GM19238 (cell line): ENCODE results near the gene ACADSB.

Experiments used
- DNase-seq: peaks from one replicate; pipeline ENCODE4 v3.0.0; 2011; ENCODE audit warnings: low spot score; ENCODE audit not compliant: insufficient read length

ACADSB gene

DNA sequence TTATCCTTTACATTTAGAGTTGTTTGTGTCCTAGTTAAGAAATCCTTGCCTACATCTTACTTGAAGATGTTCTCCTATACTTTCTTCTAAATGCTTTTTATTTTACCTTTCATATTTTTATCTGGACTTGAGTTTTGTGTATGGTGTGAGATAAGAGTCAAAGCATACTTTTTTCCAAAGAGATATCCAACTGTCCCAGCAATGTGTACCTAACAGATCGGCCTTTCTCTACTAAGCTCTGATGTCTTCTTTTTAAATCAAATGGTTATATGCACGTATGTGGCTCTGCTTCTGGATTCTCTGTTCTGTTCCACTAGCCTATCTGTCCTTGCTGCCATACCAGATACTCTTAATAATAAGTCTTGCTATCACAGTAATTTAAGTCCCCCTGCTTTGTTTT is 7.4 kb upstream of the ACADSB start:
- no peak for DNase-seq

DNA sequence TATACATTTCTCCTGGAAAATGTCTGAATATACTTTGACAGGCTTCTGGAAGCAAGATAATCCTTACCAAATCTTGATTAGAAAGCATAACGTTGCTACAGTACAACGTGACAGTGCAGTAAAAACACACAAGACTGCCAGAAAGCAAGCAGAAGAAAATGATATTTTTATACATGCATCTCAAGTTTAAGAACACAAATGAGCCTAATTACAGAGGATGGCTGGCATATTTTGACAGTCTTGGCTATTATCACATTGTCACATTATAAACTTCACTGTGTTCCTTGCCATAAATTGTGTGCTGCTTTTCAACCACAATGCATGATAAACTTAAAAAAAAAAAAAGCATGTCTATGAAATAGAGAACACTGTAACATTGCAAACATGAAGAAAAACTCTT is 4.5 kb upstream of the ACADSB start:
- DNase-seq = no peak

DNA sequence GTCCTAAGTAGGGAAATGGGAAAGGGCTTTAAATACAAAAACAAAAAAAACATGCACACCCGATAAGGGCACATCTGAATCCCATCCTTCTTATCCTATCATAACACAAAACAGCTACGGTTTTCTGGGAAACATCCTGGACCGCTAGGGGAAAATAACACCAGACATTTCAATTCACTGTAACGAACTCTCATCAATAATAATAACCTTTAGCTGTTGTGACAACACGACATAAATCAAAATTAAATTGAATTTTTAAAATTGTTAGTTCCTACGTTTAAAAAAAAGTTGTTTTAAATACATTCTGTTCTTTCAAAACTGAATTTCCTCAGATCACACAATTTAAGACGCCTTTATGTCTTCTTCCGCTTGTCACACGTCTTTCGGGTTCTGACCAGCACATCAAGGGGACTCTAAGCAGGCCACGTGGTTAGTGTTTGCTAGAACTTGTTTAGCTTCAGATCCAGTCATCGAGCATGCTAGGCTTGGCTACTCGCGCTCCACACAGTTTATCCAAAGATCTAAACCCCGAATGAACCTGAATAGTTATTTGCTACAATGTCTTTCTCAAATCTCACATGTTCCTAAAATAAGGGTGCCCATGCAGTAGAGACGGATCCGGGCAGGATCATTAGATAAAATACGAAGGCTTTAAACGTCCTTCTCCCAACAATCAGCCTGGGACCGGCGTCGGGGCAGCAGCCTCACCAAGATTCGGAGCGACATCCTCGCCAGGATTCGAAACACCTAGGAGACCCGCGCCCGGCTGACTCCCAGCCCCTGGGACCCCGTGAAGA is 1.1 kb upstream of the ACADSB start:
- peak; percentile 30 for DNase-seq

DNA sequence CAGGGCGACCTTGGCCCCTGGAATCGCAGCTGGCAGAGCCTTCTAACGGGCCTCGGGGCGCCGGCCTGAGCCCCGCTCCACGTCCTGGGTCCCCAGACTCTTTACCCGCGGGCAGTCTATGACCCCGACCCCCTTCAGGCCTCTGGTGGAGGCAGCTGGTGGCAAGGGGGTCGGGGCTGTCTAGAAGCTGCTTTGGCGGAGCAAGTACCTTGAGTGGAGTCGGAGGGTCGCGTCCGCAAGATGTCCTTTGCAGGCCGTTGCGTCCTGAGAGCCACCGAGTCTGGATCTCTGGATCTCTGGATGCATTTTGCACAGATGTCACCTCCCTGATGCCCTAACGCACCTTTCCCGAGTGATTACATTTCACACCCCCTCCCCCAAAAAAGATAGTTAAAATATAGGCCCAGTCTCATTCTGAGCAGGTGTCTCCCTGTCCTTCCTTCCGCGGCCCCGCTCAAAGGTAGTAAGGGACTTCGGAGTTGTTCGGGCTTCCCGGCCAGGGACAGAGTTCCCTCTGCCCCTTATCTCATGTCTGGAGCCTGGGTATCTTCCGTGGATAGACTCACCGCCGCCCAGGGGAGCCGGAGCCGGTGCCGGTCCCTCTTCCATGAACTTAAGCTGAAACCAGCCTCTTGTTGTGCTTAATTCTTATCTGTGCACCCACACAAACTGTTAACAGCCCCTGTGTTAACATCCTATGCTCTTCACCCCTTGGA is 457 bp downstream of the ACADSB start:
- peak; percentile 17 for DNase-seq

DNA sequence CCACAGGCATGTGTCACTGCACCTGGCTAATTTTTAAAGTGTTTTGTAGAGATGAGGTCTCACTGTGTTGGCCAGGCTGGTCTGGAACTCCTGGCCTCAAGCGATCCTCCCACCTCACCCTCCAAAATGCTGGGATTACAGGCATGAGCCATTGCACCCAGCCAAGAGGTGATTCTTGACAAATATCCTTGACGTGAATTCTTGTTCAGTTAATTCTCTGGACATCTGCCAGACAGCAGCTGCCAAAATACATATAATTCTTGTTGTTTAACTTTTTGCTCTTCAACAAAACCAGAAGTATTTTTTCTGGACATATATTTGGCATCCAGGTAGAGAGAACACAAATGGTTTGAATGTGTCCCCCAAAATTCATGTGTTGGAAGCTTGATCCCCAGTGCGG is 3.2 kb downstream of the ACADSB start:
- no peak for DNase-seq

DNA sequence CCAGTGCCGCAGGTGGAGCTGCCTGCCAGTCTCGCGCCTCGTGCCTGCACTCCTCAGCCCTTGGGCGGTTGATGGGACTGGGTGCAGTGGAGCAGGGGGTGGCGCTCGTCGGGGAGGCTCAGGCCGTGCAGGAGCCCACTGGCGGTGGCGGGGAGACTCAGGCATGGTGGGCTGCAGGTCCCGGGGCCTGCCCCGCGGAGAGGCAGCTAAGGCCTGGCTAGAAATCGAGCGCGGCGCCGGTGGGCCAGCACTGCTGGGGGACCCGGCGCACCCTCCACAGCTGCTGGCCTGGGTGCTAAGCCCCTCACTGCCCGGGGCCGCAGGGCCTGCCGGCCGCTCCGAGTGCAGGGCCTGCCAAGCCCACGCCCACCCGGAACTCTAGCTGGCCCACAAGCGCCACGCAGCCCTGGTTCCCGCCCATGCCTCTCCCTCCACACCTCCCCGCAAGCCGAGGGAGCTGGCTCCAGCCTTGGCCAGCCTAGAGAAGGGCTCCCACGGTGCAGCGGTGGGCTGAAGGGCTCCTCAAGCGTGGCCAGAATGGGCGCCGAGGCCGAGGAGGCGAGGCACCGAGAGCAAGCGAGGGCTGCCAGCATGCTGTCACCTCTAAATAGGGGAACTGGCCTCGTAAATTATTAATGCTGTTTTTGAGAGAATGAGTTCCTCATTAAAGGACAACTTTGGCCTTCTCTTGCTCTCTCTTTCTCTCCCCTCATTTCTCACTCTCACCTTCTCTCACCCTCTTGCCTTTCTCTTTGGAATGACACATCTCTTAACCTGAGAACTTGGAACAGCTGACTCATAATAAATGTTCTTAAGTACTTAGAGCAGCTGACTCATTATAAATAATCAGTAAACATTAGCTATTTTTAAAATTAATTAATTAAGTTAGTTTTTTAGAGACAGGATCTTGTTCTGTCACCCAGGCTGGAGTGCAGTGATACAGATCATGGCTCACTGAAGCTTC is 4.9 kb downstream of the ACADSB start:
- no peak for DNase-seq

DNA sequence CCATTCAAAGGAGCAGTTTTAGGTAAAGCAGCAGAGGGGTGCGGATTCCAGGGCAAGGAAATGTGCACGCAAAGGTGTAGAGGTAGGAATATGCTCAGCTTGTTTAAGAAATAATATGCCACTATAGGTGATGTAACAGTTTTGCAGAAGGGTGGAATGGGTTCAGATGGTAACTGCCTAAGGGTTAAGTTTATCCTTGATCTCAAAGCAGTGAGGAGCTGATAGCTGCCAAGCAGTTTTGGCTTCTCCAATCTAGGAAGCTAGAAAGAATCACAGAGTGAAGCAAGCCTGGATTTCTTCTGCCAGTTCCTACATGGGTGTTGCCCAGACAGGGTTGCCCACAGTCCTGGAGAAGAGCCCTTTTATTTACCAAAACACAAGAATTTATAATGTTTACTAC is 6.0 kb downstream of the ACADSB start:
- DNase-seq = no peak

DNA sequence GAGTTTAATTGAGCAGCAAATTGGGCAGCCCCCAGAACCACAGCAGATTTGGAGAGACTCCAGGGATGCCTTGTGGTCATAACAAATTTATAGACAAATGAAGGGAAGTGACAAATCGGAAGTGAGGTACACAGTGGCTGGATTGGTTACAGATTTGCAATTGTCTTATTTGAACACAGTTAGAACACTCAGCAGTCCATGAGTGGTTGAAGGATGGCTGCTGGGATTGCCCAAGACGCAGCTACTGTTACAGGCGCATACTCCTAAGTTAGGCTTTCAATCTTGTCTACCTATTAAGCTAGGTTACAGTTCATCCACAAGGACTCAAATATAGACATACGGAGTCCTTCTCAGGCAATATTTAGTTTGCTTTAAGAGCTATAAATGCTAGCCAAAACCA is 7.4 kb downstream of the ACADSB start:
- DNase-seq = no peak

DNA sequence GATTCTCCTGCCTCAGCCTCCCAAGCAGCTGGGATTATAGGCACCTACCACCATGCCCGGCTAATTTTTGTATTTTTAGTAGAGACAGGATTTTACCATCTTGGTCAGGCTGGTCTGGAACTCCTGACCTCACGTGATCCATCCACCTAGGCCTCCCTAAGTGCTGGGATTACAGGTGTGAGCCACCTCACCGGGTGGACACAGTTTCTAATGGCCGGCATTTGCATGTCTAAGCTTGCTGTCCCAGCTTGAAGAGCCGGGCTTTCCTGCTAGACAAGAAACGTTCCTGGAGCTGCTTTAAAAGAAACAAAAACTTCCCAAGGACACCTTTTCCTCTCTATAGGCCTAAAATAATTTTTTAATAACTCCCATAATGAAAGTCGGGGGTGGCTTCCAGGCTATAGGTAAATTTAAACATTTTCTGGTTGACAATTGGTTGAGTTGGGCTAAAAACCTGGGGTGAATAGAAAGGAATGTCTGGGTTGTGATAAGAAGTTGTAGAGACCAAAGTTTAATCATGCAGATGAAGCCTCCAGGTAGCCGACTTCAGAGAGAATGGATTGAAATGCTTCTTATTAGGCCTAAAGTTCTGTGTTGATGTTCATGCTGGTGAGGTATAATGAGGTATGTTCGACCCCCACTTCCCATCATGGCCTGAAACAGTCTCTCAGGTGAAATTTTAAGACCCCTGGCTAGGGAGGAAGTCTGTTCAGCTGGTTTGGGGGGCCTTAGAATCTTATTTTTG is 8.8 kb downstream of the ACADSB start:
- no peak for DNase-seq

DNA sequence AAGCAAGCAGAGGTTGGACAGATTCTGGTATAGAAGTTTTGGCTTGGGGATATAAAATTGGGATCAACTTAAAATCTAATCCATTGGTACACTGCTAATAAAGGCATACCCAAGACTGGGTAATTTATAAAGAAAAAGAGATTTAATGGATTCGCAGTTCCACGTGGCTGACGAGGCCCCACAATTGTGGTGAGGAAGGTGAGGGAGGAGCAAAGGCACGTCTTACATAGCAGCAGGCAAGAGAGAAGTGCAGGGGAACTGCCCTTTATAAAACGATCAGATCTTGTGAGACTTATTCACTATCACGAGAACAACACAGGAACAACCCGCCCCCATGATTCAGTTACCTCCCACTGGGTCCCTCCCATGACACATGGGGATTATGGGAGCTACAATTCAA is 9.7 kb downstream of the ACADSB start:
- DNase-seq = no peak

DNA sequence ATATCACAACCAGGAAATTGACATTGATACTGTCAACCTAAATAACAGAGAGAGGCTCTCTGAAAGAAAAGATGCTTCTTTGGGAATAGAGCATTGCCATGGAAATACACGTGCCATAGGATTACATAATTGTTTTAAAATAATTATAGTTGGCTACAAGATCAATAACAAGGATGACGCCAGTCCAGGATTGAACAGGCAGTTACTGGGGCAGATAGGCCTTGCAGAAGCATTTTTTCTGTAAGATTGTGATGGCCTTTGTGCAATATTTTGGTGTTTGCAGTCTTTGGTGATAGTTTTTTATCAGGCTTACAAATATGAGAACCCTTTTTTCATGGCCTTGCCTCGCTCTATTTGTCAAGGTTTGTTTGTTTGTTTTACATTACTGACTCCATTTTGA is 10.5 kb downstream of the ACADSB start:
- DNase-seq = no peak

DNA sequence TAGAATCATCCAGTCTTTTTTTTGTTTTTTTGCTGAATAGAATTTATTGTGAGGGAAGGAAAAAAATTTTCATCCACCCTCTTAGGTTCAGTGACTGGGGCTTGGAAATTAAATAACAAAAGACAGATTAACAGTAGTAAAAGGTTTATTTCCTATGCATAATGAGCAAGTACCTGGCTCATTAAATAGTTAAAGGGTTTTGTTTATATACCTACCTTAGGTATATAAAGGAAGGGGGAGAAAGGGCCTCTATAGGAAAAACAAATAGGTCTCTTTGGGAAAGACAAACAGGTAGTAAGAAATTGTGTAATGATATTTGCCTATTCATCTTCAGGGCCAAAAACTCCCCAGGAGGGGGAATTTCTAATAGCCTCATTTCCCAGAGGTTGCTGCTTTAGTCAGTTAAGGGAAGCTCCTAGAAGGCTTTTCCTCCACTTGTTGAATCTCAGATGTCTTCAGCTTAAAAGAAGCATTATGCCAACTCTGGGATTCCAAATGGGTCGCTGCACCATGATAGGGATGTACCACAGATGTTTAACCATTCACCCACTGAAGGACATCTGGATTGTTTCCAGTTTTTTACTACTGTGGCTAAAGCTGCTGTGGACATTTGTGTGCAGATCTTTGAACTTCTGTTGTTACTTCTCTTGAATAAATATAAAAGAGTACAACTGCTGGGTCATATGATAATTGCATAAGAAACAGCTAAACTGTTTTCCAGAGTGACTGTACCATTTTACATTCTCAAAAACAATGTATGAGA is 11.3 kb downstream of the ACADSB start:
- DNase-seq = no peak

DNA sequence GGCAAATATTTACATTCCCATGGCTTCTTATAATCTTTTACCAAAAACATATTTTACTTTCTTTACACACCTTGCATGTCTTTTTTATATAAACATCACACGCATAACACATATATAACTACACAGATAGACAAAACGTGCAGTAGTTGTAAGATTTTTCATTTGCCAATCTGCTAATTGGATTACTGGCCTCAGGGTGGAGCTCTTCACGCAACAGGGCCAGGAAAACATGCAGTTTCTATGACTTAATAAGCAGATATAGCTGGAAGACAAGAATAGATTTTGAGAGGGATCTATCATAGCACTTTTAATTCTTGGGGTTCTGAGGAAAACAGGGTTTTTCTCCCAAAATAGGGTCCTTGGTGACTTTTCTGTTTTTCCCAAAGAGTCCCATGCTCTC is 12.7 kb downstream of the ACADSB start:
- DNase-seq = no peak

DNA sequence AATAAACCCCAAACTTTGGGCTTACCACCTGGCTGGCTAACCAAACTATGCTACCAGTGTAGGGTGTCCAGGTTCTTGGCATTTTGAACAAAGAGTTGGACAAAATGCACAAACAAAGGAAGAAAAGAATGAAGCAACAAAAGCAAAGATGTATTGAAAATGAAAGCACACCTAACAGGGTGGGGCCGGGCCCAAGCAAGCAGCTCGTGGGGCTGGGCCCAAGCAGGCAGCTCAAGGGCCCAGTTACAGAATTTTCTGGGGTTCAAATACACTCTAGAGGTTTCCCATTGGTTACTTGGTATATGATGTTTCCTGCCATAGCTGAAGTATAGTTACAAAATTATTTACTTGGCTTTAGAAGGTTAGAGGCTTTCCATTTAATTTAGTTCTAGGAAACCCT is 15.7 kb downstream of the ACADSB start:
- DNase-seq = no peak

DNA sequence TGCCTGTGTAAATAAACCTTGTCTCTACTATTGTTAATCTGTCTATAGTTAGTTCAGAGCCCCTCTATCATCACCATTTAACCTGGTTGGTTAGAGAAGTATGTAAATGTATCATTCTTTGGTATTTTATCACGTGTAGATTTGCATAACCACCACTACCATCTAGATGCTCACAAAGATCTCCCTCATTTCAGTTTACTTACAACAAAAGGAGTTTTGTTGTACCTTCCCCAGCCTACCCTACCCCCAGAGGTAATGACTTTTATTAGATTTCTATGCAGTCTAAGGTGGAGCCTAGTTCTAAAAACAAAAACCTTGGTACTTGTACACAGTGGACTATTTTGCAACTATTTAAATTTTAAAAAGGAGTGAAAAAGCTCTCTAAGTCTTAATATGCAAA is 17.5 kb downstream of the ACADSB start:
- DNase-seq = no peak

DNA sequence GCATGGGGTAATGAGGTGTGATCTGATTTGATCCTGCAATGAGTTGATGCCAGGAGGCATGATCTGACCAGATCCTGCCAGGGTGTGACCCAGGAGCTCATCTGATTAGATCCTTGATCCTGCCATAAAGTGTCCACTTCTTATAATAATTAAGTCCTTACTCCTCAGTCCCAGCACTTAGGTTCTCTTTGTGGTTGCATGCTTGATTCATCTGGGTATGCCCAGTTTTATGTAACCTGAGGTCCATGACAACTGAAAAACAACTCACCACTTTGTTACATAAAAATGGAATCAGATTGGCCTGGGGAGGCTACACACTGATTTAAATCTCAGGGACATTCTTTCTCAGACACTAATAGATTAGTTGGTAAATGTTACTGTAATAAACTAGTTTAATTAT is 19.1 kb downstream of the ACADSB start:
- DNase-seq = no peak

DNA sequence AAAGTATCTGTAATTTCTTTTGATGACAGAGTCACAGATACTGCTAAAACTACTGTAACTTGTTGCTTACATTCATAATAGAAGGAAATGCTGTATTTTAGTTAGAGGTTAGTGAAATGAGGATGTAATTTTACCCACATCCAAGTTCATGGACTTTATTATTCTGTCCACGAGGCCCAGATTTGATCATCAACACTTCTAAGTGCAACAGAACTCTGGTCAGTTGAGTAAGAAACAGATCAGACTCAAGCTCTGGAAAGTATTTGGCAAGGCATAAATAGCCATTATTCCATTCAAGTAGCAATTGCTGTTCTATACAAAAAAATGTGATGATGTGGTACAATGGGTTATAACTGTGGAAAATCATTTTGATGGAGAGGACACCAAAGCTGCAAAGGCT is 22.3 kb downstream of the ACADSB start:
- no peak for DNase-seq

DNA sequence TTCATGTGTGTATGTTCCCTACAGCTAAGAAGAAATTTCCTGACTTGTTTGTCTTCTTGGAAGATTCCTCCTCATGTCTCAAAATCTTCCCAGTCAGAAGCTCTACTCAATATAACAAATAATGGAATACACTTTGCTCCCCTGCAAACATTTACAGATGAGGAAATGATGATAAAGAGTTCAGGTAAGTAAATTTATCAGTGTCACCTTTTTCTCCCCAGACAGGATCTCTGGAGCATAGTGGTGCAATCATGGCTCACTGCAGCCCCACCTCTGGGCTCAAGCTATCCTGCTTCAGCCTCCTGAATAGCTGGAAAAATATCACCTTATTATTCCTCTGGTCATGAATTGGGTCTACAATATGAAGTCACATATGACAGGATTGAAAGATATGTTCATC is 25.5 kb downstream of the ACADSB start:
- no peak for DNase-seq

DNA sequence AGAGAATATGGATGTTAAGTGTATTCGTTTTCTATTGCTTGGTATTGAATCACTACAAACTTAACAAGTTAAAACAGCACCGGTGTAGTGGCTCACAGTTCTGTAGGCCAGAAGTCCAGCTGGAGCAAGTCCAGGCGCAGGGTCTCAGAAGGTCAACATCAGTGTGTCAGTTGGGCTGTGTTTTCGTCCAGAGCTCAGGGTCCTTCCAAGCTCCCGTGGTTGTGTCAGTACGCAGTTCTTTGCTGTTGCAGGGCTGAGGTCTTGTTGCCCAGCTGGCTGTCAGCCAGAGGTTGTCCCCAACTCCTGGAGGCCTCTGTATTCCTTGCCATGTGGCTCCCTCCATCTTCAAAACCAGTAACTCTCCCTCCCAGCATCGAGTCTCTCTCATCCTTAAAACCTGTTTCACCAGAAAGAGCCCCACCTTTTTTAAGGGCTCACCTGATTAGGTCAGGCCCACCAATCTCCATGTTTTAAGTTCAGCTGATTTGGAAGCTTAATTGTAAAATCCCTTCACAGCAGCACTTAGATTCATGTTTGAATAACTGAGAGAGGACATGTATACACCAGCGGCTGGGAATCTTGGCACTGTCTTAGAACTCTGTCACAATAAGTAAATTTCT is 26.8 kb downstream of the ACADSB start:
- DNase-seq = no peak
